GM12878 (cell line): ENCODE measurements around the gene HHAT. TPM values are rescaled to one million over a fixed set of nuclear protein-coding genes. Genes with fewer than 3 reads are reported as not detected.

Source experiments
- ATAC-seq: fragments of 200-7000 bp; cut with Tn5 transposase; 3 replicates; pipeline ENCODE4 v1.9.1; 2020; ENCODE audit warnings: mild to moderate bottlenecking, moderate library complexity
- BruUV-seq: library from RNA; stranded (reverse); fragments of 400-500 nt; replicated peaks from 2 replicates; lab custom pipeline; 2021; lab: Mats Ljungman, UMichigan
- CTCF ChIA-PET: fragments of 300-600 bp; sonication (Branson Sonifier 250); formaldehyde crosslinking; extraction: SDS; loops from one replicate; lab custom pipeline; 2021; ENCODE audit warnings: inconsistent platforms; lab: Yijun Ruan, JAX
- POLR2A ChIA-PET: fragments of 350-600 bp; formaldehyde crosslinking; extraction: SDS; loops from one replicate; lab custom pipeline; 2021; ENCODE audit warnings: inconsistent platforms; lab: Charles Lee
- RAD21 ChIA-PET: fragments of 300-600 bp; sonication (Branson Sonifier 250); formaldehyde crosslinking; loops from one replicate; lab custom pipeline; 2023; ENCODE audit warnings: antibody characterized with exemption; ENCODE audit not compliant: unreplicated experiment; lab: Charles Lee
- SMC1A ChIA-PET: fragments of 300-600 bp; sonication (Branson Sonifier 250); formaldehyde crosslinking; loops from one replicate; lab custom pipeline; 2023; ENCODE audit not compliant: unreplicated experiment, uncharacterized antibody; lab: Charles Lee
- DNase-seq: peaks from one replicate; pipeline ENCODE4 v3.0.0-alpha.2; 2011; ENCODE audit warnings: low read depth, low spot score
- FAIRE-seq: peaks from 3 replicates; lab custom pipeline; 2011; peaks lifted over from hg19 to GRCh38; lab: Jason Lieb, UNC
- H2AFZ ChIP-seq: 2 replicates; pipeline ENCODE4 v1.6.0; 2011; ENCODE audit warnings: low read depth, low read length, control low read depth; ENCODE audit not compliant: control insufficient read depth
- H3K27ac ChIP-seq: 2 replicates; pipeline ENCODE4 v1.5.1; 2011; ENCODE audit warnings: control low read depth; ENCODE audit not compliant: control insufficient read depth, insufficient read depth
- H3K27me3 ChIP-seq, 2 experiments: replicated peaks in 1 of 2; 2 replicates each; pipeline versions ENCODE4 v1.6.0 to v1.6.1; 2011; ENCODE audit warnings: low read length in 1 of 2; ENCODE audit not compliant: control insufficient read depth in 2 of 2, insufficient read depth in 2 of 2
- H3K36me3 ChIP-seq, 2 experiments: 2 replicates each; pipeline ENCODE4 v1.5.1; 2011; ENCODE audit warnings: low read length in 1 of 2; ENCODE audit not compliant: control insufficient read depth in 2 of 2, insufficient read depth in 2 of 2
- H3K4me1 ChIP-seq: 2 replicates; pipeline ENCODE4 v1.6.1; 2011; ENCODE audit warnings: mild to moderate bottlenecking, low read length, moderate library complexity, mixed read lengths; ENCODE audit not compliant: control insufficient read depth, insufficient read depth
- H3K4me2 ChIP-seq: 2 replicates; pipeline ENCODE4 v1.6.0; 2011; ENCODE audit warnings: control low read depth; ENCODE audit not compliant: control insufficient read depth, insufficient read depth
- H3K4me3 ChIP-seq: fragments of 200-600 bp; sonication (generic); 2 replicates; pipeline ENCODE4 v1.5.1; 2016
- H3K79me2 ChIP-seq: 2 replicates; pipeline ENCODE4 v1.6.0; 2011; ENCODE audit warnings: low read length; ENCODE audit not compliant: control insufficient read depth, insufficient read depth
- H3K9ac ChIP-seq: 2 replicates; pipeline ENCODE4 v1.8.0; 2011; ENCODE audit warnings: low read length, control low read depth, mixed read lengths; ENCODE audit not compliant: control insufficient read depth, insufficient read depth
- H3K9me3 ChIP-seq: replicated peaks from 3 replicates; pipeline ENCODE4 v1.5.1; 2011; ENCODE audit warnings: mild to moderate bottlenecking, low read length; ENCODE audit not compliant: control insufficient read depth, insufficient read depth
- H4K20me1 ChIP-seq: 2 replicates; pipeline ENCODE4 v1.6.0; 2011; ENCODE audit not compliant: control insufficient read depth, insufficient read depth
- CHD2 ChIP-seq: IDR thresholded peaks from 2 replicates; pipeline ENCODE4 v1.6.1; 2011; ENCODE audit warnings: low read depth, low read length, improper control_type of control experiment, borderline replicate concordance
- CREB1 ChIP-seq: IDR thresholded peaks from 2 replicates; pipeline ENCODE4 v1.6.1; 2012; ENCODE audit warnings: low read depth, mild to moderate bottlenecking, inconsistent platforms
- EZH2 ChIP-seq: IDR thresholded peaks from 2 replicates; pipeline ENCODE4 v1.6.1; 2012; ENCODE audit warnings: low read depth, mild to moderate bottlenecking, control low read depth, inconsistent platforms, low read length, borderline replicate concordance; ENCODE audit not compliant: control insufficient read depth
- IKZF1 ChIP-seq: fragments of 450-650 bp; conservative IDR thresholded peaks from 2 replicates; pipeline ENCODE4 v1.6.1; 2017; ENCODE audit warnings: antibody characterized with exemption, mild to moderate bottlenecking
- JUNB ChIP-seq: IDR thresholded peaks from 2 replicates; pipeline ENCODE4 v1.6.1; 2016; ENCODE audit warnings: antibody characterized with exemption, mild to moderate bottlenecking
- SRF ChIP-seq, 2 experiments: IDR thresholded peaks; 2 replicates each; pipeline ENCODE4 v1.6.1; 2011; ENCODE audit warnings: low read depth in 2 of 2, low read length in 2 of 2, mild to moderate bottlenecking in 1 of 2, moderate library complexity in 1 of 2
- WGBS: methylation state at CpG from one replicate; pipeline ENCODE4 v1.1.6; 2016; ENCODE audit warnings: low lambda C conversion rate; ENCODE audit not compliant: insufficient replicate concordance, insufficient coverage; ENCODE audit errors: missing lambda C conversion rate; 5-methylcytosine and 5-hydroxymethylcytosine counted together
- in situ Hi-C: fragments of 300-500 bp; cut with MboI; formaldehyde crosslinking; loops from 9 replicates; pipeline ENCODE4 v1.14.3; 2018; ENCODE audit warnings: mixed read lengths
- intact Hi-C: fragments of 100-400 bp; cut with micrococcal nuclease; formaldehyde crosslinking; loops from one replicate; pipeline ENCODE4 v1.14.2; 2022; ENCODE audit not compliant: unreplicated experiment
- polyA plus RNA-seq, 11 experiments: library from polyadenylated mRNA; depleted of rRNA in 4 of 11; unstranded in 6 of 11; stranded (reverse) in 5 of 11; fragments of >200 nt; fragmentation: Nextera tagmentation in 4 of 11; fragmentation: Illumina TruSeq in 1 of 11; extraction: Ambion mirVana in 4 of 11; extraction: Trizol in 1 of 11; gene quantifications; 1 replicate in 1 of 11; 2 replicates in 10 of 11; pipeline versions ENCODE4 v1.2.1 to v1.2.3, GENCODE V29; 2011 to 2016; ENCODE audit warnings: inconsistent platforms in 2 of 11, missing spikeins in 2 of 11, low read depth in 1 of 11
- total RNA-seq, 4 experiments: library from RNA; depleted of rRNA in 3 of 4; stranded (reverse); fragments of >200 nt in 3 of 4; fragmentation: Illumina TruSeq in 1 of 4; extraction: Trizol in 1 of 4; gene quantifications; 2 replicates each; pipeline versions ENCODE4 v1.2.1 to v1.2.3, GENCODE V29; 2013 to 2021
- TF ChIP-seq, protein P1 (sequence below): IDR thresholded peaks from 2 replicates; pipeline ENCODE4 v1.6.1; 2011; ENCODE audit warnings: mild to moderate bottlenecking, low read depth, low read length, moderate library complexity; ENCODE audit not compliant: insufficient replicate concordance

HHAT gene
- total and polyA plus RNA-seq, 10 of the 15 experiments (the other 5 are each of a cell fraction or from before 2014, with no cell fraction given), result 1.2 to 37.6 (median 2.6) TPM

DNA sequence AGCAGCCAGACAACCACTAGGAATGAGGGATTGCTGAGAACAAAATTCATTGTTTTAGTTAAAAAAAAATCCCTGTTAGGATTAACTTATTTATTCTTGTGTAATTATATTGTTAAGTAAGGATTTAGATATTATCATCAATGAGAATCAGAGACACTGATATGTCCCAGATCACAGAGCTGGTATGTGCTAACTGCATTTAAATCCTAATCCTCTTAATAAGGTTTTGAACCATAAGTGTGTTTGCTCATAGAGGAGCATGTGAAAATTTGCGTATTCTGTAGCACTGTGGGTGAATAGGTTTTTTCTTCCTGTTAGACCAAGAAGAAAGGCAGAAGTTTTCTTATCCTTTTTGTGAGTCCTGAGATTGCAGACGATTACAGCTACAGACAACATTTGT is 147.1 kb downstream of the HHAT start:
- POLR2A ChIA-PET, result no interaction called here
- SMC1A ChIA-PET, result interaction anchor here (1.7 kb wide), 1 partner anchor 13 kb away, joined by 5 read pairs; no protein-coding TSS in a partner anchor
- no peak overlapping the region for H3K27ac ChIP-seq
- H3K4me3 ChIP-seq, result no peak overlapping the region
- H3K79me2 ChIP-seq, result no peaks in the 10 kb centered on the region
- H3K9me3 ChIP-seq, result no peaks in the 10 kb centered on the region
- no TSS peak for BruUV-seq
- RAD21 ChIA-PET, result no interaction called here
- TF ChIP-seq CHD2 (no peak), JUNB (no peak), CREB1 (no peak), SRF (IDR thresholded peaks at IDR 0.05; ENCODE audit: low read depth in 2 of 2, low read length in 2 of 2) (no peak), EZH2 (no peak), IKZF1 (no peak)
- TF ChIP-seq, protein P1, sequence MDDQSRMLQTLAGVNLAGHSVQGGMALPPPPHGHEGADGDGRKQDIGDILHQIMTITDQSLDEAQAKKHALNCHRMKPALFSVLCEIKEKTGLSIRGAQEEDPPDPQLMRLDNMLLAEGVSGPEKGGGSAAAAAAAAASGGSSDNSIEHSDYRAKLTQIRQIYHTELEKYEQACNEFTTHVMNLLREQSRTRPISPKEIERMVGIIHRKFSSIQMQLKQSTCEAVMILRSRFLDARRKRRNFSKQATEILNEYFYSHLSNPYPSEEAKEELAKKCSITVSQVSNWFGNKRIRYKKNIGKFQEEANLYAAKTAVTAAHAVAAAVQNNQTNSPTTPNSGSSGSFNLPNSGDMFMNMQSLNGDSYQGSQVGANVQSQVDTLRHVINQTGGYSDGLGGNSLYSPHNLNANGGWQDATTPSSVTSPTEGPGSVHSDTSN, result no peak
- whole genome bisulfite sequencing, result 29% methylated on average over 2 of the region's 2 CpGs
- H4K20me1 ChIP-seq, result no peaks in the 10 kb centered on the region
- H3K36me3 ChIP-seq, result no peaks in the 10 kb centered on the region
- no peak for DNase-seq
- intact Hi-C loops (no loop called here), in situ Hi-C loops (no loop called here)
- no peak for ATAC-seq
- no peak for FAIRE-seq
- H3K4me2 ChIP-seq, result no peak overlapping the region
- no peaks in the 10 kb centered on the region for H3K27me3 ChIP-seq
- no peaks in the 10 kb centered on the region for H3K4me1 ChIP-seq
- no peak overlapping the region for H2AFZ ChIP-seq
- CTCF ChIA-PET, result interaction anchor here (1.1 kb wide), 1 partner anchor 10 kb away, joined by 3 read pairs; no protein-coding TSS in a partner anchor
- no peak overlapping the region for H3K9ac ChIP-seq
